Right atrium auricular region (tissue), 2 donors: ENCODE measurements around the gene NRP1. TPM values are rescaled to one million over a fixed set of nuclear protein-coding genes. Genes with fewer than 3 reads are reported as not detected.

Experiments
- DNase-seq: peaks from one replicate; pipeline ENCODE4 v3.0.0-alpha.2; 2019; ENCODE audit warnings: low spot score
- H3K27ac ChIP-seq, 2 donors: fragments of 200-600 bp; sonication (generic); 1 replicate in 1 of 2; 2 replicates in 1 of 2; pipeline ENCODE4 v1.5.1; 2016 to 2019
- H3K27me3 ChIP-seq, 2 donors: fragments of 200-600 bp; sonication (generic); one replicate each; pipeline versions ENCODE4 v1.5.1 to v1.6.0; 2017 to 2019
- H3K36me3 ChIP-seq: fragments of 200-600 bp; sonication (generic); one replicate; pipeline ENCODE4 v1.5.1; 2016
- H3K4me1 ChIP-seq, 2 donors: fragments of 200-600 bp; sonication (generic); one replicate each; pipeline versions ENCODE4 v1.5.1 to v1.6.0; 2017 to 2019
- H3K4me3 ChIP-seq, 2 donors: fragments of 200-600 bp; sonication (generic); 1 replicate in 1 of 2; 2 replicates in 1 of 2; pipeline ENCODE4 v1.5.1; 2017 to 2019; ENCODE audit warnings: mild to moderate bottlenecking in 1 of 2, moderate library complexity in 1 of 2
- H3K9me3 ChIP-seq, 2 donors: fragments of 200-600 bp; sonication (generic); one replicate each; pipeline ENCODE4 v1.5.1; 2019
- CTCF ChIP-seq, 2 donors: fragments of 200-600 bp; sonication (generic); IDR thresholded peaks; one replicate each; pipeline ENCODE4 v1.5.1; 2019; ENCODE audit warnings: antibody characterized with exemption in 2 of 2
- total RNA-seq, 2 donors: library from RNA; depleted of rRNA; stranded (reverse); fragments of >200 nt; gene quantifications; one replicate each; pipeline ENCODE4 v1.1.0, GENCODE V29; 2016

NRP1 gene
- total RNA-seq, 2 donors from 2014 or later: 54.6 to 83.1 TPM

GRCh38 chr10:33243703-33244102 lies 90.8 kb downstream of the NRP1 start:
- no peak for DNase-seq
- Histone ChIP-seq H3K27ac (no peak overlapping the region), H3K36me3 (peaks cover 14% of the 10 kb centered on the region)

GRCh38 chr10:33242931-33243330 lies 91.5 kb downstream of the NRP1 start:
- peaks cover 0 to 35% of the 10 kb centered on the region in 2 donors for H3K4me1 ChIP-seq
- no peak overlapping the region for H3K4me3 ChIP-seq
- no peak for TF ChIP-seq CTCF (IDR thresholded peaks at IDR 0.05)
- H3K36me3 ChIP-seq: peaks cover 10% of the 10 kb centered on the region
- DNase-seq: no peak
- H3K9me3 ChIP-seq: no peaks in the 10 kb centered on the region
- no peaks in the 10 kb centered on the region for H3K27me3 ChIP-seq
- H3K27ac ChIP-seq: no peak overlapping the region

More at GRCh38 chr10:33243703-33244102, 90.8 kb downstream of the NRP1 start:
- peaks cover 0 to 35% of the 10 kb centered on the region in 2 donors for H3K4me1 ChIP-seq
- no peaks in the 10 kb centered on the region for H3K27me3 ChIP-seq
- no peak for TF ChIP-seq CTCF (IDR thresholded peaks at IDR 0.05)
- no peaks in the 10 kb centered on the region for H3K9me3 ChIP-seq
- no peak overlapping the region for H3K4me3 ChIP-seq

GRCh38 chr10:33241351-33241750 lies 93.1 kb downstream of the NRP1 start:
- no peaks in the 10 kb centered on the region for H3K27me3 ChIP-seq
- no peak overlapping the region for H3K4me3 ChIP-seq
- DNase-seq: no peak
- H3K36me3 ChIP-seq: no peaks in the 10 kb centered on the region
- no peaks in the 10 kb centered on the region for H3K9me3 ChIP-seq
- peaks cover 0 to 41% of the 10 kb centered on the region in 2 donors for H3K4me1 ChIP-seq
- TF ChIP-seq CTCF (IDR thresholded peaks at IDR 0.05): no peak
- H3K27ac ChIP-seq: no peak overlapping the region

- no peak for DNase-seq
These were observed 93.5 kb downstream of the NRP1 start for GRCh38 chr10:33240931-33241330.

GRCh38 chr10:33240258-33240657 lies 94.2 kb downstream of the NRP1 start:
- Histone ChIP-seq H3K4me1 (peaks cover 0 to 50% of the 10 kb centered on the region in 2 donors), H3K36me3 (no peaks in the 10 kb centered on the region), H3K27ac (no peak overlapping the region), H3K27me3 (no peaks in the 10 kb centered on the region), H3K9me3 (no peaks in the 10 kb centered on the region), H3K4me3 (no peak overlapping the region)
- no peak for TF ChIP-seq CTCF (IDR thresholded peaks at IDR 0.05)
- DNase-seq: no peak

More at GRCh38 chr10:33240931-33241330, 93.5 kb downstream of the NRP1 start:
- peaks cover 0 to 45% of the 10 kb centered on the region in 2 donors for H3K4me1 ChIP-seq
- H3K27me3 ChIP-seq: no peaks in the 10 kb centered on the region
- H3K4me3 ChIP-seq: no peak overlapping the region
- H3K27ac ChIP-seq: no peak overlapping the region
- no peaks in the 10 kb centered on the region for H3K9me3 ChIP-seq
- TF ChIP-seq CTCF (IDR thresholded peaks at IDR 0.05): no peak
- H3K36me3 ChIP-seq: no peaks in the 10 kb centered on the region

GRCh38 chr10:33239257-33239656 lies 95.2 kb downstream of the NRP1 start:
- TF ChIP-seq CTCF (IDR thresholded peaks at IDR 0.05): no peak
- DNase-seq: no peak
- H3K4me3 ChIP-seq: no peak overlapping the region
- H3K4me1 ChIP-seq: peaks cover 0 to 54% of the 10 kb centered on the region in 2 donors
- H3K27ac ChIP-seq: no peak overlapping the region
- H3K9me3 ChIP-seq: no peaks in the 10 kb centered on the region
- H3K36me3 ChIP-seq: no peaks in the 10 kb centered on the region
- H3K27me3 ChIP-seq: no peaks in the 10 kb centered on the region
